NCI-H1048 (cell line): Measurements from ENCODE around the gene GPC2.
"Not testable (repeated sequence)": the region's sequence is repeated elsewhere in the genome, so short reads cannot be mapped to it uniquely, and the experiment has no call there.

ENCODE experiments used
- DNase-seq: peaks from one replicate; lab custom pipeline; 2025; lab: John Stamatoyannopoulos, UW

The GPC2 gene

DNA sequence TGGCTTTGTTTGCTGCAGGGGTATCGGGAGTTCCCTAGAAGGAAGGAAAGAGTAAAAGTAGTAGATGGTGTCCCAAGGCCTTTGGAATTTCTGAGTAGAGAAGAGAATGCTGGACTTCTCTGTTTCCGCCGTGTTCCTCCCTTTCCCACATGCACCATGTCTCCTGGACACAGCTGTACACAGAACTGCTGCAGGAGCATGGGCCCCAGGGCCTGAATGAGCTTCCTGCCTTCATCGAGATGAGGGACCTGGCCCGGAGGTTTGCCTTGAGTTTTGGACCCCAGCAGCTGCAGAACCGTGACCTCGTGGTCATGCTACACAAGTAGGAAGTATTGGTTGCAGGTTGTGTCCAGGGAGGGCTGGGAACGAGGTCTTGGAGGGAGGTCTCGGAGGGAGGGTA, 27.3 kb upstream of the GPC2 start:
- no peak for DNase-seq

DNA sequence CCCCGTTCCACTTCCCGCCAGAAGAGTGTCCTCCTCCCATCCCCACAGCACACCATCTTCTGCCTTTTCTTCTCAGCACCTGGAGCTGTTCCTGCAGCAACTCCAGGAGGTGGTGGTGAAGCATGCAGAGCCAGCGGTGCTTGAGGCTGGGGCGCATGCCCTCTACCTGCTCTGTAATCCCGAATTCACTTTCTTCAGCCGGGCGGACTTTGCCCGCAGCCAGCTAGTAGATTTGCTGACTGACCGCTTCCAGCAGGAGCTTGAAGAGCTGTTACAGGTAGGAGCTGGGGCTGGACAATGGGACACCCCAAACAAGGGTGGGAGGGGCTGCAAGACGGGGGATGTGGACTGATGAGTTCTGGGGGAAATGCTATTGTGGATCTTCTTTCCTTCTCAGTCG, 23.5 kb upstream of the GPC2 start:
- DNase-seq, result no peak

DNA sequence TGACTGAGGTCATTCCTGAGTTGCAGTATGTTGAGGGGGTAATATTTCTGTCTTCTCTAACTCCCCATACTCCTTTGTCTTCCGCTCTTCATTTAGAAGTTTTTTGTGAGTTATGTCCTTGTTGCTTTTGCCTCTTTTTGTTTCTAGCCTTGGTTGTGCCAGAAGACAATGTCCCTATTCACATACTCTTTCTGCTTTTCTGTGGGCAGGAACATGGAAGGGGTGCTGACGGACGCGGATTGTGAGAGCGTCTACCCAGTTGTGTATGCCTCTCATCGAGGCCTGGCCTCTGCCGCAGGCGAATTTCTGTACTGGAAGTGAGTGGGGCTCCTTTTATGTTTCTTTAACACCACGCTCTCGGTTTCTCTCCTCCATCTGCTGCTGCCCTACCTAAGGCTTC, 21.1 kb upstream of the GPC2 start:
- no peak for DNase-seq

DNA sequence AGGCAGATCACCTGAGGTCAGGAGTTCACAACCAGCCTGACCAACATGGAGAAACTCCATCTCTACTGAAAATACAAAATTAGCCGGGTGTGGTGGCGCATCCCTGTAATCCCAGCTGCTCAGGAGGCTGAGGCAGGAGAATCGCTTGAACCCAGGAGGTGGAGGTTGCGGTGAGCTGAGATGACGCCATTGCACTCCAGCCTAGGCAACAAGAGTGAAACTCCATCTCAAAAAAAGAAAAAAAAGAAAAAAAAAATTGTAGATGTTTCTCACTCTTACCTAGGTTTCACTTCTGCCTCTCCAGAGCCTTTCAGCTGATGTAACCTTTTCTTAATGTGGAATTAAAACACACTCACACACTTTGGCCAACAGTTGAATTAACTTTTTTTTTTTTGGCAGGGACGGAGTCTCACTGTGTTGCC, 18.7 kb upstream of the GPC2 start:
- not testable (repeated sequence) for DNase-seq

DNA sequence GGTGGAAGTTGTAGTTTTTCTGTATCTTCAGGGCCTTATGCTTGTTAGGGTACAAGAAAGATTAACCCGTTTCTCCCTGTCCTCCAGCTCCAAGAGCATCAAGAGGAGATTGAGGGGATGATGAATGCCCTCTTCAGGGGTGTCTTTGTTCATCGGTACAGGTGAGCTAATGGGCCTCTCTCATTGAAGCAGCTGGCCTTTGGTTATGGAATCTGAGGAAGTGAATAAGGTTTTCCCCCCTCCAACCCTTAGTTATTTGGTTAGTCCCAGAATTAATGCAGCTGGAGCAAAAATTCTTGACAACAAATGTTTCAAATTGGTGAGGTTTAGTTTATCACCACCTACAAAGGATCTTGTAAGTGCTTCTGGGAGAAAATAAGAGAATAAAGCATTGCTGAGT, 18.0 kb upstream of the GPC2 start:
- DNase-seq, result no peak

DNA sequence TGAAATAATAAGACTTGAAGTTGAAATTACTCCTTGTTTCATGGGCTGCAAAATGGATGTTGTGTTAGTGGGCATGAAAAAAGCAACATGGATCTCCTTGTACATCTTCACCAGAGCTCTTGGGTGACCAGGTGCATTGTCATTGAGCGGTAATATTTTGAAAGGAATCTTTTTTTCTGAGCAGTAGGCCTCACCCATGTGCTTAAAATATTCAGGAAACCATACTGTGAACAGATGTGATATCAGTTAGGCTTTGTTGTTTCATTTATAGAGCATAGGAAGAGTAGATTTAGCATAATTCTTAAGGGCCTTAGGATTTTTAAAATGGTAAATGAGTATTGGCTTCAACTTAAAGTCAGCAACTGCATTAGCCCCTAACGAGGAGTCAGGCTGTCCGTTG, 15.8 kb upstream of the GPC2 start:
- no peak for DNase-seq

DNA sequence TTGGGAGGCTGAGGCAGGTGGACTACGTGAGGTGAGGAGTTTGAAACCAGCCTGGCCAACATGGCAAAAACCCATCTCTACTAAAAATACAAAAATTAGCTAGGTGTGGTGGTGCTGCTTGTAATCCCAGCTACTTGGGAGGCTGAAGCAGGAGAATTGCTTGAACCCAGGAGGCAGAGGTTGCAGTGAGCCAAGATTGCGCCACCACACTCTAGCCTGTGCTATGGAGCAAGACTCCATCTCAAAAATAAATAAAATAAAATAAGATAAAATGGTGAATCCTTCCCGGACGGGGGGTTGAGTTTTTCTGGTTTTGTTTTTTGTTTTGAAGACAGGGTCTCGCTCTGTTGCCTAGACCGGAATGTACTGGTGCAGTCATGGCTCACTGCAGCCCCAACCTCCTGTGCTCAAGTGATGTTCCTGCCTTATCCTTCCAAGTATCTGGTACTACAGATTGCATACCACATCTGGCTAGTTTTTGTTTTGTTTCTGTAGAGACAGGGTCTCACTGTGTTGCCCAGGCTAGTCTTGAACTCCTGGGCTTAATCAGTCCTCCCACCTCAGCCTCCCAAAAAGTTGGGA, 15.2 kb upstream of the GPC2 start:
- not testable (repeated sequence) for DNase-seq

DNA sequence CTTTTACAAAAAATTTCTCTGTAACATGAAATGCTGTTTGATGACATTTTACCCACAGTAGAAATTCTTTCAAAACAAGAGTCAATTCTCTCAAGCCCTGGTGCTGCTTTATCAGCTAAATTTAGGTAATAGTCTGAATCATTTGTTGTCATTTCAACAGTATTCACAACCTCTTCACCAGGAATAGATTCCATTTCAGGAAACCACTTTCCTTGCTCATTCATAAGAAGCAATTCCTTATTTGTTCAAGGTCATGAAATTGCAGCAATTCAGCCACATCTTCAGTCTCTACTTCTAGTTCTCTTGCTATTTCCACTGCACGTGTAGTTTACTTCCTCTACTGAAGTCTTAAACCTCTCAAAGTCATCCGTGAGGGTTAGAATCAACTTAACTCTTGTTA, 14.6 kb upstream of the GPC2 start:
- no peak for DNase-seq

DNA sequence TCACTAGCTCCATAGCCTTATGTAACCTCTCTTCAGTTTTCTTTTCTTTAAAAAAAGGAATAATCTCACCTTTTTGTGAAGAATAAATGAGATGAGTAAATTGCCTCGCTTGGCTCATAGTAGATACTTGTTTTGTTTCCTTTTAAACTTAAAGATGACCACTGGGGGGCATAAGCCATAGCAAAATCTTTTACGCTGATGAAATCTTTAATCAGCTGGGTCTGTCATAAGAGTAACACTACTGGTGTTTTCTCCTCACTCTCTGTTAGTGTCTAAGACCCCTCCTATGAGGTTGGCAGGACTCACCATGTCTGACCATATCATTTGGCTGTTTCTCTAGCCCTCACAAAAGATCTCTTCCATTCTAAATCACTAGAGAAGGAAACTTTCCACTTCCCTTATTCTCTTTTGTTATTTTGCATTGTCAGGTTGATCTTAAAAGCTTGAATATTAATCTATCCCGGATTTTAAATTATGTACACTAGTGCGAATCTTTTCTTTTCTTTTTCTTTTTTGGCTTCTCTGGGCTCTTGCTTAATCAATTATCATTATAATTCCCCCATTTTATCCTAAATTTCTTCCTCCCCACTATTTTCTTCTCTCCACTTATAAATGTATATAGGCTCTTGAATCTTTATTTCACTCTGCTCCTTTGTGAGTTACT, 13.0 kb upstream of the GPC2 start:
- no peak for DNase-seq

DNA sequence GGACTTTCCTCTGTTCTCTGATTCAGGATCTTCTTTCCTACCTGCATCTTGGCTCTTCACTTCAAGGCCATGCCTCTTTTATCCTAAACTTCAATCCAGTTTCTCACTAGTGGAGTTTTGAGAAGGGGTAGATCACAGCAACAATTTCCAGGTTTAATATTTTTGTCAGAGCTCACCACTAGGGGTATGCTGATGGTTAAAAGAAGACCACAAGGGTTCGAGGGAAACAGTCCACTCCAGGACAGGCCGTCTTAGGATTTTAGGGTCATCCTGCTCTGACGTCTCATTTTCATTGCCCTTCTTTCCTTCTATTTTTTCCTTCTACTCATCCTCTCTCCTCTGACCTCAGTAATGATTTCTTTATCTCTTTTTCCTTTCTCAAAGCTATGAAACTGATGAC, 11.9 kb upstream of the GPC2 start:
- DNase-seq, result no peak

DNA sequence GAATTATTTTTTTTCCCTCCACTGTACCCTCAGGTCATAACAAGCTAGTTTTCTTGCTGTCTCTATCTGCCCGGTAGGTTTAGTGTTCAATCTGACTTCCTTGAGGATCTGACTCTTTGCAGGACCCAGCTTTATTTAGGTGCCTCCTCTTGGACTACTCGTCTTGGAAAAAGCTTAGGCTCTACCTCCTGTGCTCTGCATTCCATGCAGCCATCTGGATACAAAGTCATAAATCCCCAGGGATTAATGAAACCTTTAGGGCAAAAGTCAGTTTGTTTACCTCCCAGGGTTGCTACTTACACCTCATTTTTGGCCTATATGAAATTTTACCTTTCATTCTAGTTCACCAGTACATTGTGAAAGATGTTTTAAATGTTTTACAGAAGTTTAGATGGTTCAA, 8.5 kb upstream of the GPC2 start:
- DNase-seq, result no peak

DNA sequence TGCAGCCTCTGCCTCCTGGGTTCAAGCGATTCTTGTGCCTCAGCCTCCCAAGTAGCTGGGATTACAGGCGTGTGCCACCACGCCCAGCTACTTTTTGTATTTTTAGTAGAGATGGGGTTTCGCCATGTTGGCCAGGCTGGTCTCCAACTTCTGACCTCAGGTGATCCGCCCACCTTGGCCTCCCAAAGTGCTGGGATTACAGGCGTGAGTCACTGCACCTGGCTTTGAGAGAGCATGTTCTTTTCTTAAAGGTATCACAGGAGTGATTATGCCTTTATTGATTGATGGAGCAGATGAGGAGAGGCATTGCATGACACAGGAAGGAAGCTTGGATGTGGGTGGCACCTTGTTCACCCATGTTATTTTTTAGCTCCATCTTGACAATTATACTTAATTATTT, 5.9 kb upstream of the GPC2 start:
- DNase-seq, result not testable (repeated sequence)

DNA sequence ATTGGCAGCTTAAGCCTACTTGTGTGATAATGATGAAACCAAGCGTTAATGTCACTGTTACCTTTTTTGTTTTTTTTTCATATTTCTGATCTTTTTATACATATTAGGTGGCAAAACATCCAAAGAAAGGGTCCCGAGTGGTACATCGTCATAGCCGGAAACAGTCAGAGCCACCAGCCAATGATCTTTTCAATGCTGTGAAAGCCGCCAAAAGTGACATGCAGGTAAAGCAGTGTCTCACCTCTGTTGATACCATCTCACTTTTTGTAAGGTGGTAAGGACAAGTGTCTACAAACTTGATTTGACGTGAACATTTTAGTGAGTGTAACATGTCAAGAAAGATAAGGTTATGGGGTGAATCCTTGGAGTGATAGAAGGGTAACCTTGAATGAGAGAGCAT, 5.4 kb upstream of the GPC2 start:
- not testable (repeated sequence) for DNase-seq

DNA sequence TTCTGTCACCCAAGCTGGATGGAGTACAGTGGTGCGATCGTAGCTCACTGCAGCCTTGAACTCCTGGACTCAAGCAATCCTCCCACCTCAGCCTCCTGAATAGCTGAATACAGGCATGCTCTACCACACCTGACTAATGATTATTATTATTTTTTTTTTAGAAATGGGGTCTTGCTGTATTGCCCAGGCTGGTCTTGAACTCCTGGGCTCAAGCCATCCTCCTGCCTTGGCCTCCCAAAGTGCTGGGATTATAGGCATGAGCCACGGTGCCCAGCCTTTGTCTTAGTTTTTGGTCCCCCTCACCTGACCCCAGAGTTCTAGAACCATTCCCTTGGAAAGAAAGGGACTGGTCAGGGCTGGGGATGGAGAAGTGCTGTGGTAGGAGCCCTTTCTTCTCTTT, 2.9 kb upstream of the GPC2 start:
- DNase-seq, result not testable (repeated sequence)

DNA sequence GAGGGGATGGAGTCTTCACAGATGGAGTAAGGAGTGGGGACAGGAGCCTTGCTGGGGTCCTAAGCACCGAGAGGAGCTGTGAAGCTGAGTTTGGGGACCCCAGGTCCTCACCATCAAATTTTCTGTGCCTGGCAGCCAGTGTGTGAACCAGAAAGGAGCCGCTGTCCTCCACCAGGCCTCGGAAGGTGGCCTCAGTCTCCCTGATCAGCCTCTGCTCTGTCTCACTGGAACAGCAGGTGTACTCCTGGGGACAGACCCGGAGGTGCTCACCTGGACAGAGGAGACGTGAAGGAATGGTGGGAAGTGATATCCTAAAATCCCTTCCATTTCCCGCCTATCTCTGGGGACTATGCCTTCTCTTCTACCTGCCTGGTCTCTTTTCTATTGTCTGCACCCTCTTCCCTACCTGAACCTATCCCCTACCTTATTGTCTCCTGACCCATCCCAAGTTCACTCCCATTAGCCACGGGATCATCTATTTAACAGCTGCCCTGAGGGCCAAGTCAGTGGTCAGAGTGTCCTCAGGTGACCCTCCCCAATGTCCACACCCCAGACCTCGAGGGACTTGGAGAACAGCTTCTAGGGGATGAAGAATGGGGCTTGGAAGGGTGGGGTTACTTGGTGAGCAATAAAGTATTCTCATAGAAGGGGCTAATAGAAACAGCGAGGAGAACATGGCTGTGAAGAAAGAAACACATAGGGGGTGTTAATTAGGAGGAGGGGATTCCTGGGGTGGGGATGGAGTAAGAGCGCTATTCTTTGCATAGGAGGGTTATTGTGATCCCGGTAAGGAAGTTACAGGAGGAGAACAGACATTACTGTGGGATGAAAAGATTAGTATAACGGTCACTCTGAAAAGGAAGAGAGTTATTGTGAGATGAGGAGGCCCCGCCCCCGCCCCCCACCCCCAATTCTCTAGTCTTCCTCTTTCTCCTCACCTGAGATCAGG, 811 bp downstream of the GPC2 start:
- DNase-seq, result no peak

DNA sequence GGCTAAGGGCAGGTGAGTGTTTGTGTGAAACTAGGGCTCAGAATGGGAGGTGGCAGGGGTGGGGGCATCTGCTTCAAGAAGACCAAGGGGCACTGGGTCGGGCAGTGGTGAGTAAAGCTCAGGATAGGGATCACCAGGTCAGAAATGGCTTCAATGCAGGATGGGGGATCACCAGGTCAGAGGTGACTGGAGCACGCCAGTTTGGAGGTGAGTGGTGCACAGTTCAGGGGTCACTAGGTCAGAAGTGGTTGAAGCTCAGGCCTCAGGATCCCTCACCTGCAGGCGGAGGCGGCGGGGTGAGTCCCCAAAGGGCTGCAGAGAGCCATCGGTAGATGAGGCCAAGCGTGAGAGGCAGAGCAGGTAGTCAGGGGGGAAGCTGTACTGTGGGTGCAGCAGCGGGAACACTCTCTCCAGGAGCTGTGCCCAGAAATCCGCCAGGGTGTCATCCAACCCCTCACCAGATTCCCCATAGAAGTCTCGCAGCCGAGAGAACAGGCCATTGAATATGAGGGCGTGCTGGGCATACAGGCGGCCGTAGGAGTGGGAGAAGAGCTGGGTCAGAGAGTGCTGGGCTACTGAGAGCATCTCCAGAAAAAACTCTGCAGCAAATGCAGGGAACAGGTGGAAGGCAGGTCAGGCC, 1.8 kb downstream of the GPC2 start:
- DNase-seq, result no peak

DNA sequence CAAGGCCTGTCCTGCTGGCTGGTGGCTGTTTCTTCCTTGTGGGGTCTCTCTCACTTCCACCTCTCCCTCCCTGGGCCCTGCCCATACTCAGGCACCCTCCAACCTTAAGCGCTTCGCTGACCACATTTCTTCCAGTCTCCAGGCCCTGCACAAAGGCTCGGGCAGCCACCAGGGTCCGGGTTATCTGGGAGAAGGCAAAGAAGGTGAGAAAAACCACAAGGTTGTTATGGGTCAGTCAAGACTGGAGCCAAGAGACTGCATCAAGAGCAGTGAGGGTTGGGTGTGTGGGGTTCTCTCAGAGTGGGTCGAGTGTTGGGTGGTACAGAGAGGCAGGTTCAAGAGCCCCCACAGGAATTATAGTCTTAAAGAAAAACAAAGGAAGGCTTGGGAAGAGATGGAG, 2.6 kb downstream of the GPC2 start:
- DNase-seq, result no peak

DNA sequence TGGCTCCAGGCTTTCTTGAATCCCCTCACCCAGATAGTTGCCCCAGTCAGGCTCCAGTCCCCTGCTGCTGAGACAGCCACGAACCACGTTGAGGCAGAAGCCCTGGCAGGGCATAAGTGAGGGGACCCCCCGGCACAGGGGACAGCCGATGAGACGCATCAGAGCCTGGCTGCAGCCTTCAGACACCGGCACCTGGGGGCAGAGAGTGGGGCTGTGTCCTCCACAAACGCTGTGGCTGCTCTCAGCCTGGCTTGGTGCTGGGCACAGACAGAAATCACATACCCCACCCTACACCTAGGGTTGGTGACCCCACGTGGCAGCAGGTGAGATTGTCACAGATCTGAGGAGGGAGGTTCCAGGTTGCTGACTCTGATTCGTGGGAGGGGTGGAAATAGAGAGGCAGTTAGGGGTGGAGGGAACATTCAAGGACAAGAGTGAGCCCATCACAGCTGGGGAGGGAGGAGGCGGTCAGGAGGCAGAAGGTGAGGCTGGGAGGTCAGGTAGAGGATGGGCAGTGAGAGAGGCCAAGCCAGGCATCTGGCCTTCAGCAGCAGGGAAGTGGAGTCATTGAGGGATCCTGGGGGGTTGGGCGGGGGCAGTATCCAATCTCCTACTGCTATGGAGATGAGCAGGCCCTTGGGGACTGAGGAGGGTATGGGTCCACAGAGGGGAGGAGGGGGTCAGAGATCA, 3.2 kb downstream of the GPC2 start:
- DNase-seq, result no peak

DNA sequence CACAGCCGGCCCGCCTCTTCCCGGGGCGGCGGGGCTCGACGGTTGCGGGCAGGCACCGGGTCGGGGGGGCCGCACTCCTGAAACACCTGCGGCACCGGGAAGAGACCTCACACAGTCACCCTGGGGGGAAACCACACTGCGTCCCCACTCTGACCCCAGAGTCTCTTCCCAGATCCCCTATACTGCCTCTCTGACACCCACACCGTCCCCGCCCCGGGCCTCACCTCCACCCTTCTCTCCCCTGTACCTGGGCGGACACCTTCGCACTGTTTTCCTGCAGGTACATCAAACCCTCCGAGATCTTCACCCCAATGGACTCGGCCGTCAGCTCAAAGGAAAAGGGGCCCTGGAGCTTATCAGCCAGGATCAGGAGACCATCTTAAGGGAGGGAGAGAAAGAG, 5.3 kb downstream of the GPC2 start:
- DNase-seq, result no peak

DNA sequence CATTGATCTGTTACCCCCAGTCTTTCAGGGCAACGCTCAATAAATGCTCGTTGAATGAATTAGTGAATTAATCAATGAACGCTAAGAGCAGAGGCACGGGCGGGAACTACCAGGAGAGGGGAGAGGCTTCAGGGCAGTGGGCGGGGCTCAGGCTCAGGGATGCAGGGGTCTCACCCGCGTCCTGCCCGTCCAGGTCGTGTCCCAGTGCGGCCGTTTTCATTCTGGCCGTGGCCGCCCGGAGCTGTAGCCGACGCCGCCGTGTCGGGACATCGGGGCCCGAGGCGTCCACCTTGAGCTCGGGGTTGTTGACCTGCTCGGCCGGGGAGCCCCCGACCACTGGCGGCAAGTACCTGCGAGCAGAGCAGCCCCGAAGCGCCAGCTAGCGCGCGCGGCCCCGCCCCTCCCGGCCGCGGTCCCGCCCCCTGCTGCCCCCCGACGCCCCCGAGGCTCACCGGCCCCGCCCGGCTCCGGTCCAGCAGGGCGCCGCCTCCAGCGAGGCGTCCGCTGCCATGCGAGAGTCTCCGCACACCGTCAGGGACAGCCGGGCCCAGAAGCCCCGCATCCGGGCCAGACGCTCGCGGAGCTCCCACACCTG, 6.0 kb downstream of the GPC2 start:
- no peak for DNase-seq

DNA sequence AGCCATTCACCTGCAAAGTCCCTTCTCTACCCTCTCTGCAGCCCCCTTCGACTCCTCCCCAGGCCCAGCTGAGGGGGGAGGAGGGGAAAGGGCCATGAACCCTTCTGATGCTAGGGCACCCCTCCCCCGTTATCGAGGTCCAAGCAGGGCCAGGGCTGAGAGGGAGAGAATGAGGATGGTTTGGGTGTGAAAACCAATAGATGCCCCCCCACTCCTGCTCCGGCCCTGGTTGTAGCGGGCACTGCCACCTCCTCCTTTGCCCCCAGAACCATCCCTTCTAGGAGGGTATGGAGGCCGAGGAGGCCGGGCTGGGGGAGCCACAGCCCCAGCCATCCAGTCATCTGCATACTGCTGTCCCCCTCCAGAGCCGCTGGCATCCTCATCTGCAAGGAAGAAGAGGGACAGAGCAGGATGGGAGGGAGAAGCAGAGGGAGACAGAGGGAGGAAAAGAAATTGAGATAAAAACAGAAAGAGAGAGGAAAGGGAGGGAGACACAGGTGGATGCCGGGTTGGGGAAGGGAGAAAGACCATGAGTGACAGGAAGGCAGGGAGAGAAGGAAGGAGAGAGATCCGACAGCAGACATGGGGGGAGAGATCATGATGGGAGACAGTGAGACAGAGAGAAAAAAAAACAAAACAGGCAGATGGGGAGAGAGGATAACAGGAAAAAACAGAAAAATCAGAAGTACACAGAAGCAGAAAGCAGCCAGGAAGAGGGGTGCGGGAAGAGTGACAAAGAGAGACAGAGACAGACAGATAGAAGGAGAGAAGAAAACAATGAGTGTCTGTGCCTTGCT, 6.9 kb downstream of the GPC2 start:
- DNase-seq, result no peak
